Endothelial cell of umbilical vein (primary cell): Measurements from ENCODE around the gene DPYD.

Source experiments
- CTCF ChIP-seq, 2 donors: IDR thresholded peaks; 1 replicate in 1 of 2; 2 replicates in 1 of 2; pipeline ENCODE4 v1.5.1; 2011; ENCODE audit warnings: low read length in 2 of 2, mild to moderate bottlenecking in 2 of 2, moderate library complexity in 2 of 2, control low read depth in 1 of 2, inconsistent platforms in 1 of 2, low read depth in 1 of 2; ENCODE audit not compliant: insufficient read depth in 1 of 2; ENCODE audit errors: extremely low read depth in 1 of 2
- EZH2 ChIP-seq: IDR thresholded peaks from 2 replicates; pipeline ENCODE4 v1.6.1; 2012; ENCODE audit warnings: borderline replicate concordance, low read depth, mild to moderate bottlenecking, moderate library complexity, low read length, inconsistent platforms; ENCODE audit not compliant: severe bottlenecking
- FOS ChIP-seq: IDR thresholded peaks from 2 replicates; pipeline ENCODE4 v1.6.1; 2011; ENCODE audit warnings: mild to moderate bottlenecking, low read length, moderate library complexity, borderline replicate concordance; ENCODE audit not compliant: insufficient read depth
- GATA2 ChIP-seq: IDR thresholded peaks from 2 replicates; pipeline ENCODE4 v1.7.0; 2011; ENCODE audit warnings: low read depth, mild to moderate bottlenecking, moderate library complexity, mixed read lengths, low read length; ENCODE audit not compliant: insufficient read length, insufficient read depth
- JUN ChIP-seq: IDR thresholded peaks from 2 replicates; pipeline ENCODE4 v1.6.1; 2011; ENCODE audit warnings: borderline replicate concordance, low read depth; ENCODE audit not compliant: insufficient read length, insufficient read depth
- MAX ChIP-seq: IDR thresholded peaks from 2 replicates; pipeline ENCODE4 v1.6.1; 2011; ENCODE audit not compliant: insufficient read depth, insufficient read length
- MYC ChIP-seq: IDR thresholded peaks from one replicate; pipeline ENCODE4 v1.6.1; 2011; ENCODE audit warnings: mild to moderate bottlenecking, low read depth, low read length
- POLR2A ChIP-seq: IDR thresholded peaks from 2 replicates; pipeline ENCODE4 v1.6.1; 2012; ENCODE audit warnings: low read depth, mild to moderate bottlenecking, control low read depth, low read length
- POLR2AphosphoS5 ChIP-seq: IDR thresholded peaks from 2 replicates; pipeline ENCODE4 v1.6.1; 2012; ENCODE audit warnings: low read depth, mild to moderate bottlenecking, control low read depth, low read length, moderate library complexity; ENCODE audit not compliant: insufficient read depth

- no peak for TF ChIP-seq POLR2A
- TF ChIP-seq CTCF (IDR thresholded peaks at IDR 0.05; ENCODE audit: extremely low read depth in 1 of 2, insufficient read depth in 1 of 2, low read depth in 1 of 2, low read length in 2 of 2), result no peak
- TF ChIP-seq JUN, result no peak
- TF ChIP-seq POLR2AphosphoS5, result no peak
- TF ChIP-seq EZH2, result no peak
- no peak for TF ChIP-seq MYC
- TF ChIP-seq MAX, result no peak
- TF ChIP-seq GATA2, result no peak
- TF ChIP-seq FOS, result no peak
These were observed 209.0 kb downstream of the DPYD start for GRCh38 chr1:97711858-97712257.
